ENCODE data around the gene ASIP.

GRCh38 chr20:34305333-34306230 is 64.4 kb downstream of the ASIP start:
- TF ChIP-seq, protein P1, sequence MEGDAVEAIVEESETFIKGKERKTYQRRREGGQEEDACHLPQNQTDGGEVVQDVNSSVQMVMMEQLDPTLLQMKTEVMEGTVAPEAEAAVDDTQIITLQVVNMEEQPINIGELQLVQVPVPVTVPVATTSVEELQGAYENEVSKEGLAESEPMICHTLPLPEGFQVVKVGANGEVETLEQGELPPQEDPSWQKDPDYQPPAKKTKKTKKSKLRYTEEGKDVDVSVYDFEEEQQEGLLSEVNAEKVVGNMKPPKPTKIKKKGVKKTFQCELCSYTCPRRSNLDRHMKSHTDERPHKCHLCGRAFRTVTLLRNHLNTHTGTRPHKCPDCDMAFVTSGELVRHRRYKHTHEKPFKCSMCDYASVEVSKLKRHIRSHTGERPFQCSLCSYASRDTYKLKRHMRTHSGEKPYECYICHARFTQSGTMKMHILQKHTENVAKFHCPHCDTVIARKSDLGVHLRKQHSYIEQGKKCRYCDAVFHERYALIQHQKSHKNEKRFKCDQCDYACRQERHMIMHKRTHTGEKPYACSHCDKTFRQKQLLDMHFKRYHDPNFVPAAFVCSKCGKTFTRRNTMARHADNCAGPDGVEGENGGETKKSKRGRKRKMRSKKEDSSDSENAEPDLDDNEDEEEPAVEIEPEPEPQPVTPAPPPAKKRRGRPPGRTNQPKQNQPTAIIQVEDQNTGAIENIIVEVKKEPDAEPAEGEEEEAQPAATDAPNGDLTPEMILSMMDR (IDR thresholded peaks at IDR 0.05 in 4 of 5, conservative IDR thresholded peaks at IDR 0.05 in 1 of 5), result no peak
- TF ChIP-seq POLR2A (IDR thresholded peaks at IDR 0.05), result no peak

Measured in gastrocnemius medialis (tissue), 4 donors.